HFFc6 (cell line): Measurements from ENCODE around the gene SORCS2. TPM values are rescaled to one million over a fixed set of nuclear protein-coding genes. Genes with fewer than 3 reads are reported as not detected.

Source experiments
- DNase-seq: peaks from one replicate; pipeline ENCODE4 v3.0.0-alpha.2; 2018
- H3K27ac Mint-ChIP-seq: 2 replicates; pipeline ENCODE4 v1.8.0; 2020; ENCODE audit warnings: mild to moderate bottlenecking, mixed read lengths
- H3K27me3 Mint-ChIP-seq: 2 replicates; pipeline ENCODE4 v1.8.0; 2021; ENCODE audit warnings: mild to moderate bottlenecking, moderate library complexity, mixed read lengths; ENCODE audit not compliant: insufficient read depth
- H3K36me3 Mint-ChIP-seq: 2 replicates; pipeline ENCODE4 v1.8.0; 2021; ENCODE audit warnings: low read depth, mixed read lengths
- H3K4me1 Mint-ChIP-seq: 2 replicates; pipeline ENCODE4 v1.8.0; 2020; ENCODE audit warnings: low read depth, mixed read lengths
- H3K4me3 Mint-ChIP-seq: 2 replicates; pipeline ENCODE4 v1.8.0; 2020; ENCODE audit warnings: mild to moderate bottlenecking, moderate library complexity, mixed read lengths
- H3K9me3 Mint-ChIP-seq: 2 replicates; pipeline ENCODE4 v1.8.0; 2020; ENCODE audit warnings: mild to moderate bottlenecking, mixed read lengths
- total RNA-seq, 6 experiments: library from RNA; stranded (reverse); fragmentation: NEBNext Ultra II Directional; extraction: Animal tissue kit (Norgen Biotek cat#: 25700); gene quantifications; 2 replicates in 1 of 6; 3 replicates in 5 of 6; pipeline ENCODE4 v1.2.3, GENCODE V29; 2021
- TF ChIP-seq, protein P1 (sequence below): fragments of 200-600 bp; sonication (generic); IDR thresholded peaks from 2 replicates; pipeline ENCODE4 v1.5.0; 2021; ENCODE audit warnings: antibody characterized with exemption, mild to moderate bottlenecking

Gene SORCS2
- total RNA-seq, 6 experiments from 2014 or later, result 0.05 to 0.15 (median 0.12) TPM; not detected in 3

- Mint-ChIP-seq H3K4me3 (no peak overlapping the region), H3K9me3 (no peaks in the 10 kb centered on the region), H3K27ac (no peak overlapping the region), H3K4me1 (no peaks in the 10 kb centered on the region), H3K36me3 (no peaks in the 10 kb centered on the region), H3K27me3 (peaks cover 24% of the 10 kb centered on the region)
- TF ChIP-seq, protein P1, sequence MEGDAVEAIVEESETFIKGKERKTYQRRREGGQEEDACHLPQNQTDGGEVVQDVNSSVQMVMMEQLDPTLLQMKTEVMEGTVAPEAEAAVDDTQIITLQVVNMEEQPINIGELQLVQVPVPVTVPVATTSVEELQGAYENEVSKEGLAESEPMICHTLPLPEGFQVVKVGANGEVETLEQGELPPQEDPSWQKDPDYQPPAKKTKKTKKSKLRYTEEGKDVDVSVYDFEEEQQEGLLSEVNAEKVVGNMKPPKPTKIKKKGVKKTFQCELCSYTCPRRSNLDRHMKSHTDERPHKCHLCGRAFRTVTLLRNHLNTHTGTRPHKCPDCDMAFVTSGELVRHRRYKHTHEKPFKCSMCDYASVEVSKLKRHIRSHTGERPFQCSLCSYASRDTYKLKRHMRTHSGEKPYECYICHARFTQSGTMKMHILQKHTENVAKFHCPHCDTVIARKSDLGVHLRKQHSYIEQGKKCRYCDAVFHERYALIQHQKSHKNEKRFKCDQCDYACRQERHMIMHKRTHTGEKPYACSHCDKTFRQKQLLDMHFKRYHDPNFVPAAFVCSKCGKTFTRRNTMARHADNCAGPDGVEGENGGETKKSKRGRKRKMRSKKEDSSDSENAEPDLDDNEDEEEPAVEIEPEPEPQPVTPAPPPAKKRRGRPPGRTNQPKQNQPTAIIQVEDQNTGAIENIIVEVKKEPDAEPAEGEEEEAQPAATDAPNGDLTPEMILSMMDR, result no peak
- DNase-seq, result no peak
Observed at GRCh38 chr4:7710576-7711306, 518.4 kb downstream of the SORCS2 start.

GRCh38 chr4:7711307-7711963, 519.1 kb downstream of the SORCS2 start:
- Mint-ChIP-seq H3K4me3 (no peak overlapping the region), H3K4me1 (no peaks in the 10 kb centered on the region), H3K27ac (no peak overlapping the region), H3K27me3 (peaks cover 26% of the 10 kb centered on the region), H3K36me3 (no peaks in the 10 kb centered on the region), H3K9me3 (no peaks in the 10 kb centered on the region; the same call in 1 of the 2 replicates)
- TF ChIP-seq, protein P1, result no peak
- DNase-seq, result no peak

DNA sequence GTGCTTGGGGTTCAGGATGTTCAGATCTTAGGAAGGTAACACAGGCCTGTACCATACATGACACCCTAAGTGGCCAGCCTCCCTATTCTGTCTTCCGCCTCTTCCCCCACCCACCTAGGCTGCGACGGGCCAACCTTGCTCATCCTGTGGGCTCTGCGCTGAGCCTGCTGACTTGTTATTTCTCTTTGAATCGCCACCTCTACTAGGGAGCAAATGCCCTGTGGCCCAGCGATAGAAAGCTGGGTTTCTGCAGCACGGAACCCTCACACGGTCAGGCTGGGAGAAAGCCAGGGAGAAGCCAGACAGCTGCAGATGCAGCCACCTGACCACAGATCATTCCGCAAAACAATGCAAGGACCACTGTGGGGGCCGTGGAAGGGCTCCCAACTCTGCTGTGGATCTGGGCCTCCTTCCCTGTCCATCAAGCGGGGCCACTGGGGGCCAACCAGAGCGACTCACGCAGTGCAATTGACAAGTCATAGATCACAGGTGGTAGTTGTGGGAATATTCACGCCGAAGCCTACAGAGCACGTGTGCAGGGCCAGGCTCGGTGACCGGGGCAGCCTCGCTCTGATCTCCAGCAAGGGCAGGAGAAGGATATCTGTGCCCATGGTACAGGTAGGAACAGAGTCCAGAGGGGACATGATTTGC, 519.8 kb downstream of the SORCS2 start:
- H3K9me3 Mint-ChIP-seq, result no peaks in the 10 kb centered on the region; the same call in 1 of the 2 replicates
- no peak overlapping the region for H3K27ac Mint-ChIP-seq
- DNase-seq, result no peak
- peaks cover 27% of the 10 kb centered on the region for H3K27me3 Mint-ChIP-seq
- H3K4me3 Mint-ChIP-seq, result no peak overlapping the region
- no peaks in the 10 kb centered on the region for H3K36me3 Mint-ChIP-seq
- no peaks in the 10 kb centered on the region for H3K4me1 Mint-ChIP-seq
- TF ChIP-seq, protein P1, result no peak

DNA sequence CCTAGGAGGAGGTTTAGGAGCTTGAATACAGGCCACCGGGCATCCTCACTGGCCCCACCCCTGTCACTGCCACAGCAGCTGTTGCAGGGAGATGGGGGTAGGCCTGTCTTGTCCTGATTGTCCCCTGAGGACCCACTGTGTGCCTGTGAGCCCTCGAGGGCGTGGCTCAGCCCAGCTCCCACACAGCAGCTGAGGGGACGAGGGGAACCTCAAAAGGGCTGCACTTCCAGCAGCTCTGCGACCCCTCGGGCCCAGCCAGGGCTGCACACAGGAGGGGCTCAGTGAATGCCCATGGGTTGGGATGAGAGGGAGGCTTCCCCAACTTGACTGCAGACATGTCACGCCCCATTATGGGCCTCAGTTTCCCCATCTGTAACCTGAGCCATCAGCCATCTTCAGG, 521.4 kb downstream of the SORCS2 start:
- no peak overlapping the region for H3K27ac Mint-ChIP-seq
- H3K27me3 Mint-ChIP-seq, result peaks cover 27% of the 10 kb centered on the region
- TF ChIP-seq, protein P1, result no peak
- no peak overlapping the region for H3K4me3 Mint-ChIP-seq
- no peak for DNase-seq
- H3K9me3 Mint-ChIP-seq, result no peaks in the 10 kb centered on the region; the same call in 1 of the 2 replicates
- H3K4me1 Mint-ChIP-seq, result 0 out of 2 replicates have a peak, but pooled peaks cover 5% of the 10 kb centered on the region
- no peaks in the 10 kb centered on the region for H3K36me3 Mint-ChIP-seq

GRCh38 chr4:7714176-7714575, 521.8 kb downstream of the SORCS2 start:
- no peaks in the 10 kb centered on the region for H3K36me3 Mint-ChIP-seq
- H3K9me3 Mint-ChIP-seq, result no peaks in the 10 kb centered on the region; the same call in 1 of the 2 replicates
- no peak overlapping the region for H3K27ac Mint-ChIP-seq
- no peak for DNase-seq
- peaks cover 27% of the 10 kb centered on the region for H3K27me3 Mint-ChIP-seq
- 0 out of 2 replicates have a peak, but pooled peaks cover 5% of the 10 kb centered on the region for H3K4me1 Mint-ChIP-seq
- TF ChIP-seq, protein P1, result no peak
- no peak overlapping the region for H3K4me3 Mint-ChIP-seq
